Mesangial cell (primary cell): ENCODE data around the gene CCDC136. TPM values are rescaled to one million over a fixed set of nuclear protein-coding genes. Genes with fewer than 3 reads are reported as not detected.

ENCODE experiments used
- total RNA-seq: library from RNA; depleted of rRNA; stranded (reverse); fragments of >200 nt; gene quantifications from 2 replicates; pipeline ENCODE4 v1.2.3, GENCODE V29; 2015

The CCDC136 gene
- 1.8 and 4.9 TPM in 2 replicates for total RNA-seq

DNA sequence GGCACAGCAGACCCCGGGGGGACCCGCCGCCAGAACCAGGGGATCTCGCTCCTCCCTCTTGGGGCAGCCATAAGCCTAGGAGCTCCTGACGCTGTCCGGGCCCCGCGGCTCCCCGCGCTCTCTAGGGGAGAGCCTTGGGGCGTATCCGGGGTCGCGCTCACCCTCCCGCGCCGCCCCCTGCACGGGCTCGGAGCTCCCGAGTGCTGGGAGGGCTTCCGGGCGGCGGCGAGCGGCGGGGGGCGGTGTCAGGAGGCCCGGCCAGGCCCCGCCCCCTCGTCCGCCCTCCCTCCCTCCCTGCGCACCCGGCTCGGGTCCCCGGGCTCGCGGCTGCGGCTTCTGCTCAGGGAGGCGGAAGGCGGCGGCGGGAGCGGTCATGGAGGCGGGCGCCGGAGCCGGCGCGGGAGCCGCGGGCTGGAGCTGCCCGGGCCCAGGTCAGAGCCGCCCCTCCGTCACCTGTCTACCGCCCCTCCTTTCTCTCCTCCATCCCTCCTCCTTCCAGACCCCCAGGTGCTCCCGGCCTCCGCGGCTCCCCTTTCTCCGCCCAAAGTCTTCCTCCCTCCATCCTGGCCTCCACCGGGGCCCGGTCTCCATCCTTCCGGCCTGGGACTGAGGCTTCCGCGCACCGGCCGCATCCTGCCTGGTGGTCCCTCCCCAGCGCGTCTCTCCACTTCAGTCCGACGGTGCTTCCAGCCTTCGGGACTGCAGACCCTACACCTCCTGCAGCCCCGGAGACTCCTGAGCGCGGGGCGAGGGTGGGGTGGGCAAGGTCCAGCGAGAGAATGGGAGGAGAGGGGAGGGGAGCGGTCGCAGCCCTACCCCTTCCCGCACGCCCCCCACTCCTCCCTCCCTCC lies at the start of gene CCDC136:
Gene CCDC136, plus strand, starts transcription at position 848 of the 851 bp plus-strand sequence. CDS start 444 bp downstream, outside the sequence.

DNA sequence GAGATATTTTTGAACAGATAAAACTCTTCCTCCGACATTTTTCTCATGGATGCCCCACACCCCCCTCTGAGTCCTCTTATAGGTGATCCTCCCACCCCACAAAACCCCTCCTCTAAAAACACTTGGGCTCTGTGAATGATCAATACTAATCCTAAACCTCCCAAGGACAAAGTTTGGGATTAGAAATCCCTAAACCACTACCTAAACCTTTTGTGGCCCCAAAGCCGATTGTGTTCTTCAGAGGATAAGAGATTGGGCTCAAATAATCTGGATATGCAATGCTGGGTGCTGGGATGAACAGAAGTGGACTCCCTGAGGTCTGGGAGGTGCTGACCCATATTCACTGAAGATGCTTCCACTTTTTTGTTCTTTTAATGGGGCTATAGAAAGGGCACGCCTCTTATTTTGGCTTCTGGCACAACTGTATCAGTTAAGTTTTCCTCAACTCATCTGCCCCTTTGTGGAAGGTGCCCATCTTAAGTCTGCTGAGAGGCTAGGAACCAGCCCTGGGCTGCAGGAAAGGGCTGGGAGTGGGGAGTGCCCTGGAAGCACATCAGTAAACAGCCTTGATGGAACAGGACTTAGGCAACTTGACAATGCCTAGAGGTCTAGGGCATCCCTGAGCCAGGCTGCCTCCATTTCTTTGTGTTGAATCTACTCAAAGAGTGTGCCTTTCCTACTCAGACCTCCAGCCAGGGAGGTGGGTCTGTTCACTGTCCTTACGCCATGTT lies 15.9 kb upstream of the CCDC136 start, which contains the start of gene OPN1SW:
Gene OPN1SW, minus strand, starts transcription at position 51 of the 731 bp plus-strand sequence. Its CDS starts 13 bp downstream, at position 38.

DNA sequence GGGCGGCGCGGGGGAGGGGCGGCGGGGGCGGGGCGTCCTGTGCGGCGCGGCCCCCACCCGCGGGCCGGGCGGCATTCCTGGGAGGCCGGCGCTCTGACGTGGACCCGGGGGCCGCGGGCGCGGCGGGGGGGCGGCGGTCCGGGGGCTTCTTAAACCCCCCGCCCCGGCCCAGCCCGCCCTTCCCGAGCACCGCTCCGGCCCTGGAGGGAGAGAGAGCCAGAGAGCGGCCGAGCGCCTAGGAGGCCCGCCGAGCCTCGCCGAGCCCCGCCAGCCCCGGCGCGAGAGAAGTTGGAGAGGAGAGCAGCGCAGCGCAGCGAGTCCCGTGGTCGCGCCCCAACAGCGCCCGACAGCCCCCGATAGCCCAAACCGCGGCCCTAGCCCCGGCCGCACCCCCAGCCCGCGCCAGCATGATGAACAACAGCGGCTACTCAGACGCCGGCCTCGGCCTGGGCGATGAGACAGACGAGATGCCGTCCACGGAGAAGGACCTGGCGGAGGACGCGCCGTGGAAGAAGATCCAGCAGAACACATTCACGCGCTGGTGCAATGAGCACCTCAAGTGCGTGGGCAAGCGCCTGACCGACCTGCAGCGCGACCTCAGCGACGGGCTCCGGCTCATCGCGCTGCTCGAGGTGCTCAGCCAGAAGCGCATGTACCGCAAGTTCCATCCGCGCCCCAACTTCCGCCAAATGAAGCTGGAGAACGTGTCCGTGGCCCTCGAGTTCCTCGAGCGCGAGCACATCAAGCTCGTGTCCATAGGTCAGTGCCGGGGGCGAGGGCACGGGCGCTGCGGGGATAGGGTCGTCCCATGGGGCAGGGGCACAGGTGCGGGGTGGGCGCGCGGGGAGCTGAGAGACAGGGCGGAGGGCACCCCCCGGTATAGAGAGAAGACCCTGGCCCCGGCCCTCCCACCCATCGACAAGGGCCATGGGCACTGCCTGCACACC lies 38.7 kb downstream of the CCDC136 start, which contains the start of gene FLNC:
Gene FLNC, plus strand, starts transcription at position 176 of the 947 bp plus-strand sequence. Its CDS starts 232 bp downstream, at position 408.

DNA sequence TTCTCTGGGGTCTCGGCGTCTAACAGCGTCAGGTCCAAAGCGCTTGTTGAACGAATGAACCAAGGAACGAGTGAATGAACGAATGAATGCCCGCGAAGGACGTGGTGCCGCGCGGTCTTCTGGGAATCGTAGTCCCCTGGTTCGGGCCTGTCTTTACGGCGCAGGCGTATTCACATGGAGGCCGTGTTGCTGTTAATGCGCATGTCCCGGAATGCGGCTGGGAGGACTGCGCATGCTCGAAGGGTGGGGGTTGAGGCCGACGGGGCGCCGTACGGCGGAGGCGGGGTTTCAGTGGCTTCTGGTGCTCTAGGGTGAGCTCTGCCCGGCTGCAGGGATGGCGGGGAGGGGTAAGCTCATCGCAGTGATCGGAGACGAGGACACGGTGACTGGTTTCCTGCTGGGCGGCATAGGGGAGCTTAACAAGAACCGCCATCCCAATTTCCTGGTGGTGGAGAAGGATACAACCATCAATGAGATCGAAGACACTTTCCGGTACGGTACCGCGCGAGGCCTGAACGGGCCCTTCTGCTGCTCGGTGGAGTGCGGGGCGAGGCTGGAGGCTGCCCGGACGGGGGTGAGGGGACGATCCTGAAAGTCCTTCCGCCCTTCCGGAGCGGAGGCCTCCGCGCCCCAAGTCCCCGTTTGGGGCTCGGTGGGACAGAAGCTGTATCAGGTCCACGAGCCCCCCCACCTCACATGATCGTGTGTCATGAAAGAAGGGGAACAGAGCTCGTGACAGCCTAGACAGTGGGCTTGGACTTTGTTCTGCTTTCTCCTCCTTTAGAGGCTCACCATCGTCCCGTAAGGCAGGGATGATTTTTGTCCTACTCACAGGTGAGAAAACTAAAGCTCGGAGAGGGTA lies 71.0 kb downstream of the CCDC136 start, which contains the start of gene ATP6V1F:
Gene ATP6V1F, plus strand, starts transcription at position 286 of the 862 bp plus-strand sequence. Its CDS starts 49 bp downstream, at position 335.

Other genes with a start within 250 kb of the CCDC136 start
- gene GARIN1A, start 119.7 kb upstream of the CCDC136 start, total RNA-seq = 0.13 and 0.16 TPM in 2 replicates
- 119 and 240 TPM in 2 replicates for gene CALU, start 52.6 kb upstream of the CCDC136 start, total RNA-seq
- not detected in 2 replicates for gene OPN1SW, start 16.2 kb upstream of the CCDC136 start, total RNA-seq
- gene FLNC, start 38.4 kb downstream of the CCDC136 start, total RNA-seq = 232 and 267 TPM in 2 replicates
- gene ATP6V1F, start 70.9 kb downstream of the CCDC136 start, total RNA-seq = 139 and 256 TPM in 2 replicates
- 0.98 and 17.7 TPM in 2 replicates for gene KCP, start 118.7 kb downstream of the CCDC136 start, total RNA-seq
- 5.4 and 13.3 TPM in 2 replicates for gene IRF5, start 146.0 kb downstream of the CCDC136 start, total RNA-seq